ENCODE data around the gene ZNF235.

ZNF235 gene

DNA sequence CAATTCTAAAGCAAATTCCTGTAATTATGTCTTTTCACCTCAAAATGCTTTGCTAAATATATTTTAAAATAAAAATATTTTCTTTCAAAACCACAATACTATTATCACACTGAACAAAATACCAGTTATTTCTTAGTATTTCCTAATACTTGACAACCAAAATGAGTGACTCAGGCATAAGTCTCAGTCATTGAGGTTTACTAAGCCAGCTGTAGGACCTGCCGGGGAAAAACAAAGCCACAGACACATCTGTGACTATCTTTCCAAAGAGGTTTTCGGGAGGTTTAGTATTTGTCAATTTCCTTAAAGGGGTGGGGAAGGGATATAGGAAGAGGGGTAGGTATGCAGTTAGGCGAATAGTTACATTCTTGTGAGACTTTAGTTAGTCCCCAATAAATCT lies 3.2 kb upstream of the ZNF235 start:
- Histone ChIP-seq H4K20me1 (ENCODE audit: insufficient read depth, low read length) (no peaks in the 10 kb centered on the region), H3K27me3 (ENCODE audit: low read depth, low read length) (no peaks in the 10 kb centered on the region), H3K4me1 (ENCODE audit: low read length) (no peaks in the 10 kb centered on the region), H3K27ac (ENCODE audit: low read length) (no peak overlapping the region), H2AFZ (ENCODE audit: low read depth, low read length) (no peak overlapping the region), H3K36me3 (replicated peaks; ENCODE audit: low read depth, low read length) (no peaks in the 10 kb centered on the region), H3K4me3 (ENCODE audit: low read length) (no peak overlapping the region), H3K9me3 (ENCODE audit: insufficient read depth, low read length) (no peaks in the 10 kb centered on the region), H3K4me2 (ENCODE audit: low read length) (no peak overlapping the region), H3K9ac (ENCODE audit: low read length) (no peak overlapping the region), H3K79me2 (ENCODE audit: low read length) (no peaks in the 10 kb centered on the region)
- TF ChIP-seq, protein P1, sequence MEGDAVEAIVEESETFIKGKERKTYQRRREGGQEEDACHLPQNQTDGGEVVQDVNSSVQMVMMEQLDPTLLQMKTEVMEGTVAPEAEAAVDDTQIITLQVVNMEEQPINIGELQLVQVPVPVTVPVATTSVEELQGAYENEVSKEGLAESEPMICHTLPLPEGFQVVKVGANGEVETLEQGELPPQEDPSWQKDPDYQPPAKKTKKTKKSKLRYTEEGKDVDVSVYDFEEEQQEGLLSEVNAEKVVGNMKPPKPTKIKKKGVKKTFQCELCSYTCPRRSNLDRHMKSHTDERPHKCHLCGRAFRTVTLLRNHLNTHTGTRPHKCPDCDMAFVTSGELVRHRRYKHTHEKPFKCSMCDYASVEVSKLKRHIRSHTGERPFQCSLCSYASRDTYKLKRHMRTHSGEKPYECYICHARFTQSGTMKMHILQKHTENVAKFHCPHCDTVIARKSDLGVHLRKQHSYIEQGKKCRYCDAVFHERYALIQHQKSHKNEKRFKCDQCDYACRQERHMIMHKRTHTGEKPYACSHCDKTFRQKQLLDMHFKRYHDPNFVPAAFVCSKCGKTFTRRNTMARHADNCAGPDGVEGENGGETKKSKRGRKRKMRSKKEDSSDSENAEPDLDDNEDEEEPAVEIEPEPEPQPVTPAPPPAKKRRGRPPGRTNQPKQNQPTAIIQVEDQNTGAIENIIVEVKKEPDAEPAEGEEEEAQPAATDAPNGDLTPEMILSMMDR (IDR thresholded peaks at IDR 0.05; ENCODE audit: low read depth, low read length) = no peak
- TF ChIP-seq EZH2phosphoT487 (IDR thresholded peaks at IDR 0.05; ENCODE audit: low read depth) = no peak

DNA sequence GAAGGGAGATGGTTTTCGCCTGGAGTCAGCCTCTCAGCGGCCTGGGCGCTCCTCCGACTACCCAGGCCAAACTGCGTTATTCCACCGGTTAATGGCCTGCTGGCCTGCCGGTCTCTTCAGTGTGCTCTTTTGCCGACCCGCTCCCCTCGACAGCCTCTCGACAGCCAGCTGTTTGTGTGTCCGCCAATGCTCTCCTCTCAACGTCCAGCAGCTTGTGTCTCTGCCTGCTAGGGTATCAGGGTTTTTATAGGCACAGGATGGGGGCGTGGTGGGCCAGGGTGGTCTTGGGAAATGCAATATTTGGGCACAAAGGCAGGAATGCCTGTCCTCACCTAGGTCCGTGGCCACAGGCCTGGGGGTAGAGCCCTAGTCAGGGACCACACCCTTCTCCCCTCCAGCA lies 1.5 kb upstream of the ZNF235 start:
- no peak overlapping the region for H2AFZ ChIP-seq (ENCODE audit: low read depth, low read length)
- no peak overlapping the region for H3K4me3 ChIP-seq (ENCODE audit: low read length)
- no peaks in the 10 kb centered on the region for H3K79me2 ChIP-seq (ENCODE audit: low read length)
- no peak overlapping the region for H3K27ac ChIP-seq (ENCODE audit: low read length)
- no peak for TF ChIP-seq EZH2phosphoT487 (IDR thresholded peaks at IDR 0.05; ENCODE audit: low read depth)
- TF ChIP-seq, protein P1 (IDR thresholded peaks at IDR 0.05; ENCODE audit: low read depth, low read length) = no peak
- no peaks in the 10 kb centered on the region for H3K9me3 ChIP-seq (ENCODE audit: insufficient read depth, low read length)
- H4K20me1 ChIP-seq (ENCODE audit: insufficient read depth, low read length) = no peaks in the 10 kb centered on the region
- H3K4me1 ChIP-seq (ENCODE audit: low read length) = no peaks in the 10 kb centered on the region
- no peak overlapping the region for H3K4me2 ChIP-seq (ENCODE audit: low read length)
- H3K36me3 ChIP-seq (replicated peaks; ENCODE audit: low read depth, low read length) = no peaks in the 10 kb centered on the region
- H3K27me3 ChIP-seq (ENCODE audit: low read depth, low read length) = no peaks in the 10 kb centered on the region
- H3K9ac ChIP-seq (ENCODE audit: low read length) = no peak overlapping the region

DNA sequence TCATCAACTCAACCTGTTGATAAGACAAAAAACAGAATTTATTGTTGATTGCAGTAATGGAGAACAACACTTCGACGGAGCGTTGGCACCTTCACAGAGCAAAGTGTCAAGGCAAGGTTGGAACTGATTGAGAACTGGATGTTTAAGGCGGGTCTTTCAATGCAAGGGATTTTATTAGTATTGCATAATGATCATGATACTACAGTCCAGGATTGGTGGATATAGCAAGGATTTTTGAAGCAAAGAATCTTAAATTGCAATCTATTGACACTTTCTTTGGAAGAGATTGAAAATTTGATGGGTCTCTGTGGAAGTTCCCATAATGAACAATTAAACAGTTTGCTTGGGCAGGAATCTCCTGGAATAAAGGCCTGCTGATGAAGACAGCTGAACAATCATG lies 632 bp upstream of the ZNF235 start:
- H2AFZ ChIP-seq (ENCODE audit: low read depth, low read length) = no peak overlapping the region
- H3K9ac ChIP-seq (ENCODE audit: low read length) = no peak overlapping the region
- no peak overlapping the region for H3K27ac ChIP-seq (ENCODE audit: low read length)
- TF ChIP-seq, protein P1 (IDR thresholded peaks at IDR 0.05; ENCODE audit: low read depth, low read length) = no peak
- TF ChIP-seq EZH2phosphoT487 (IDR thresholded peaks at IDR 0.05; ENCODE audit: low read depth) = no peak
- no peak overlapping the region for H3K4me3 ChIP-seq (ENCODE audit: low read length)
- H3K27me3 ChIP-seq (ENCODE audit: low read depth, low read length) = no peaks in the 10 kb centered on the region
- no peaks in the 10 kb centered on the region for H3K4me1 ChIP-seq (ENCODE audit: low read length)
- no peaks in the 10 kb centered on the region for H4K20me1 ChIP-seq (ENCODE audit: insufficient read depth, low read length)
- no peaks in the 10 kb centered on the region for H3K36me3 ChIP-seq (replicated peaks; ENCODE audit: low read depth, low read length)
- H3K9me3 ChIP-seq (ENCODE audit: insufficient read depth, low read length) = no peaks in the 10 kb centered on the region
- no peak overlapping the region for H3K4me2 ChIP-seq (ENCODE audit: low read length)
- H3K79me2 ChIP-seq (ENCODE audit: low read length) = no peaks in the 10 kb centered on the region

DNA sequence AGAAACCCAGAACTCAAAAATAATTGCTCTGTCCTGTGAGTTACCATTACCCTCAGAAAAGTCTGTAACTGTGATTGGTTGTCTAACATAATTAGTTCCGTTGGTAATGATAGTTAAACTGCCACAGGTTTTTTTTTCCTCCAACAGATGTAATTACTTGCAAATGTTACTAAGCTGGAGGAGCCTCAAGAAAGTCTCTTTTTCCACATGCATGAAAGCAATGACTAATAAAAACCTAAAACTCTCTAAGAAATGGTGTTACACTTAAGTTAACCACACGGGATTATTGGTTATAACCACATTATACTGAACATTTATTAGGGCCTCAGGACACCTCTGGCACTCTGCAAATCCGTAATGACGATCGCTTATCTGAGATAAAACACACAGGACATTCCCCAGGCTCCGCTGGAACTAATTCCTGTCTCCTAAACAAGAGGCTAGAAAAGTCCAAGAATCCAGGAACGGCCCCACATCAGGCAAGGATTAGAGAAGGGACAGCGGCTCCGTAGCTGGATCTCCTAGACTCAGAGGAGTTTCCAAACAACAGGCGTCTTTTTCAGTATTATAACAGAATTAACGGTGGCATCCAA lies 753 bp downstream of the ZNF235 start:
- H3K27me3 ChIP-seq (ENCODE audit: low read depth, low read length) = no peaks in the 10 kb centered on the region
- no peak for TF ChIP-seq EZH2phosphoT487 (IDR thresholded peaks at IDR 0.05; ENCODE audit: low read depth)
- TF ChIP-seq, protein P1 (IDR thresholded peaks at IDR 0.05; ENCODE audit: low read depth, low read length) = no peak
- H3K27ac ChIP-seq (ENCODE audit: low read length) = no peak overlapping the region

More for the DNA sequence above, 753 bp downstream of the ZNF235 start:
- Histone ChIP-seq H3K4me2 (ENCODE audit: low read length) (no peak overlapping the region), H3K9me3 (ENCODE audit: insufficient read depth, low read length) (no peaks in the 10 kb centered on the region), H3K9ac (ENCODE audit: low read length) (no peak overlapping the region), H4K20me1 (ENCODE audit: insufficient read depth, low read length) (no peaks in the 10 kb centered on the region), H3K79me2 (ENCODE audit: low read length) (no peaks in the 10 kb centered on the region), H3K4me3 (ENCODE audit: low read length) (no peak overlapping the region), H3K36me3 (replicated peaks; ENCODE audit: low read depth, low read length) (no peaks in the 10 kb centered on the region), H2AFZ (ENCODE audit: low read depth, low read length) (no peak overlapping the region), H3K4me1 (ENCODE audit: low read length) (no peaks in the 10 kb centered on the region)

Measured in OCI-LY3 (cell line).